ENCODE measurements around the gene TMEM198. TPM values are rescaled to one million over a fixed set of nuclear protein-coding genes. Genes with fewer than 3 reads are reported as not detected.

Gene TMEM198
- total RNA-seq, 2 experiments from 2014 or later, result 0.95 to 1.0 TPM

GRCh38 chr2:219566640-219567039 lies 22.8 kb downstream of the TMEM198 start:
- no peak for DNase-seq
- H3K4me3 Mint-ChIP-seq, result no peak overlapping the region
- peaks cover 16% of the 10 kb centered on the region for H3K27me3 Mint-ChIP-seq
- CTCF ChIA-PET, result no interaction called here
- no peaks in the 10 kb centered on the region for H3K36me3 Mint-ChIP-seq (ENCODE audit: low read depth)
- H3K4me1 Mint-ChIP-seq, result no peaks in the 10 kb centered on the region
- no peaks in the 10 kb centered on the region for H3K9me3 Mint-ChIP-seq
- POLR2A ChIA-PET, result no interaction called here
- no peak overlapping the region for H3K27ac Mint-ChIP-seq

GRCh38 chr2:219567131-219567530 lies 23.3 kb downstream of the TMEM198 start:
- peaks cover 20% of the 10 kb centered on the region for H3K27me3 Mint-ChIP-seq
- ChIA-PET POLR2A (no interaction called here), CTCF (no interaction called here)
- H3K4me3 Mint-ChIP-seq, result no peak overlapping the region
- no peaks in the 10 kb centered on the region for H3K4me1 Mint-ChIP-seq
- no peak overlapping the region for H3K27ac Mint-ChIP-seq
- no peak for DNase-seq
- H3K9me3 Mint-ChIP-seq, result no peaks in the 10 kb centered on the region
- H3K36me3 Mint-ChIP-seq (ENCODE audit: low read depth), result no peaks in the 10 kb centered on the region

GRCh38 chr2:219567791-219568361 lies 24.0 kb downstream of the TMEM198 start:
- no peak overlapping the region for H3K4me3 Mint-ChIP-seq
- H3K9me3 Mint-ChIP-seq, result no peaks in the 10 kb centered on the region
- peaks cover 25% of the 10 kb centered on the region for H3K27me3 Mint-ChIP-seq
- no peak overlapping the region for H3K27ac Mint-ChIP-seq
- no peaks in the 10 kb centered on the region for H3K4me1 Mint-ChIP-seq
- no peak for DNase-seq
- ChIA-PET CTCF (no interaction called here), POLR2A (no interaction called here)
- no peaks in the 10 kb centered on the region for H3K36me3 Mint-ChIP-seq (ENCODE audit: low read depth)

GRCh38 chr2:219569041-219569440 lies 25.2 kb downstream of the TMEM198 start:
- H3K36me3 Mint-ChIP-seq (ENCODE audit: low read depth), result no peaks in the 10 kb centered on the region
- H3K9me3 Mint-ChIP-seq, result no peaks in the 10 kb centered on the region
- no peaks in the 10 kb centered on the region for H3K4me1 Mint-ChIP-seq
- no peak for DNase-seq
- peaks cover 33% of the 10 kb centered on the region for H3K27me3 Mint-ChIP-seq
- ChIA-PET POLR2A (no interaction called here), CTCF (interaction anchor here (0.6 to 1.5 kb wide), 2 partner anchors 8 to 81 kb away, joined by 3 read pairs; no protein-coding TSS in a partner anchor)
- no peak overlapping the region for H3K27ac Mint-ChIP-seq
- no peak overlapping the region for H3K4me3 Mint-ChIP-seq

- POLR2A ChIA-PET, result no interaction called here
- H3K27ac Mint-ChIP-seq, result no peak overlapping the region
- no peak for DNase-seq
- peaks cover 33% of the 10 kb centered on the region for H3K27me3 Mint-ChIP-seq
- no peak overlapping the region for H3K4me3 Mint-ChIP-seq
- no peaks in the 10 kb centered on the region for H3K36me3 Mint-ChIP-seq (ENCODE audit: low read depth)
- CTCF ChIA-PET, result interaction anchor here (1.5 kb wide), 1 partner anchor 9 kb away, joined by 3 read pairs; no protein-coding TSS in a partner anchor
- H3K4me1 Mint-ChIP-seq, result no peaks in the 10 kb centered on the region
- H3K9me3 Mint-ChIP-seq, result no peaks in the 10 kb centered on the region
These were observed 25.8 kb downstream of the TMEM198 start for GRCh38 chr2:219569635-219570034.

GRCh38 chr2:219570194-219570923 lies 26.5 kb downstream of the TMEM198 start:
- Mint-ChIP-seq H3K27ac (no peak overlapping the region), H3K27me3 (peaks cover 35% of the 10 kb centered on the region), H3K36me3 (ENCODE audit: low read depth) (no peaks in the 10 kb centered on the region), H3K9me3 (no peaks in the 10 kb centered on the region), H3K4me1 (no peaks in the 10 kb centered on the region), H3K4me3 (no peak overlapping the region)
- DNase-seq, result no peak
- ChIA-PET POLR2A (interaction anchor here (1.2 kb wide), 1 partner anchor 27 kb away, joined by 3 read pairs; the partner anchor contains the start of gene STK11IP), CTCF (interaction anchor here (1.2 kb wide), 1 partner anchor 10 kb away, joined by 6 read pairs; no protein-coding TSS in a partner anchor)

GRCh38 chr2:219570924-219571310 lies 27.1 kb downstream of the TMEM198 start:
- H3K36me3 Mint-ChIP-seq (ENCODE audit: low read depth), result no peaks in the 10 kb centered on the region
- POLR2A ChIA-PET, result interaction anchor here (1.2 kb wide), 1 partner anchor 27 kb away, joined by 3 read pairs; the partner anchor contains the start of gene STK11IP
- peaks cover 39% of the 10 kb centered on the region for H3K27me3 Mint-ChIP-seq
- DNase-seq, result no peak
- H3K27ac Mint-ChIP-seq, result no peak overlapping the region
- CTCF ChIA-PET, result interaction anchor here (1.2 kb wide), 1 partner anchor 11 kb away, joined by 6 read pairs; no protein-coding TSS in a partner anchor
- H3K4me1 Mint-ChIP-seq, result no peaks in the 10 kb centered on the region
- no peak overlapping the region for H3K4me3 Mint-ChIP-seq
- no peaks in the 10 kb centered on the region for H3K9me3 Mint-ChIP-seq

- H3K27ac Mint-ChIP-seq, result no peak within 1 kb of the TSS
- DNase-seq, result no peak
- ChIA-PET POLR2A (interaction anchor here (1.2 kb wide), 1 partner anchor 26 kb away, joined by 3 read pairs; the partner anchor contains the start of gene STK11IP), CTCF (interaction anchor here (1.1 to 1.2 kb wide), 2 partner anchors 12 to 167 kb away, joined by 3 to 6 read pairs; no protein-coding TSS in a partner anchor)
- H3K27me3 Mint-ChIP-seq, result peaks cover 39% of the 10 kb centered on the region
- H3K4me3 Mint-ChIP-seq, result no peak within 1 kb of the TSS
- no peaks in the 10 kb centered on the region for H3K9me3 Mint-ChIP-seq
- H3K4me1 Mint-ChIP-seq, result no peaks in the 10 kb centered on the region
- no peaks in the 10 kb centered on the region for H3K36me3 Mint-ChIP-seq (ENCODE audit: low read depth)
These were observed 27.7 kb downstream of the TMEM198 start, which contains the start of gene OBSL1 for GRCh38 chr2:219571311-219572236. TSS of gene OBSL1 (minus strand) at chr2:219571539. CDS start at chr2:219571232, 307 bp downstream.

- no peaks in the 10 kb centered on the region for H3K9me3 Mint-ChIP-seq
- no peaks in the 10 kb centered on the region for H3K36me3 Mint-ChIP-seq (ENCODE audit: low read depth)
- peaks cover 42% of the 10 kb centered on the region for H3K27me3 Mint-ChIP-seq
- no peak within 1 kb of the TSS for H3K4me3 Mint-ChIP-seq
- H3K4me1 Mint-ChIP-seq, result no peaks in the 10 kb centered on the region
- POLR2A ChIA-PET, result no interaction called here
- CTCF ChIA-PET, result interaction anchor here (1.1 kb wide), 1 partner anchor 168 kb away, joined by 3 read pairs; no protein-coding TSS in a partner anchor
- H3K27ac Mint-ChIP-seq, result no peak within 1 kb of the TSS
- DNase-seq, result no peak
These were observed 28.6 kb downstream of the TMEM198 start, which contains the start of gene INHA for GRCh38 chr2:219572237-219573001. TSS of gene INHA (plus strand) at chr2:219572310. CDS start at chr2:219572375, 65 bp downstream.

GRCh38 chr2:219573166-219573565 lies 29.3 kb downstream of the TMEM198 start:
- POLR2A ChIA-PET, result no interaction called here
- no peaks in the 10 kb centered on the region for H3K36me3 Mint-ChIP-seq (ENCODE audit: low read depth)
- no peak overlapping the region for H3K27ac Mint-ChIP-seq
- no peak overlapping the region for H3K4me3 Mint-ChIP-seq
- CTCF ChIA-PET, result no interaction called here
- no peaks in the 10 kb centered on the region for H3K9me3 Mint-ChIP-seq
- H3K4me1 Mint-ChIP-seq, result no peaks in the 10 kb centered on the region
- no peak for DNase-seq
- peaks cover 40% of the 10 kb centered on the region for H3K27me3 Mint-ChIP-seq

- Mint-ChIP-seq H3K27me3 (peaks cover 37% of the 10 kb centered on the region), H3K4me3 (no peak overlapping the region), H3K36me3 (ENCODE audit: low read depth) (no peaks in the 10 kb centered on the region), H3K4me1 (no peaks in the 10 kb centered on the region), H3K27ac (no peak overlapping the region), H3K9me3 (no peaks in the 10 kb centered on the region)
- DNase-seq, result no peak
- ChIA-PET POLR2A (no interaction called here), CTCF (no interaction called here)
These were observed 30.9 kb downstream of the TMEM198 start for GRCh38 chr2:219574484-219575311.

Measured in activated CD4-positive, alpha-beta memory T cell treated with anti-CD3 and anti-CD28 coated beads, Interleukin-2, amount 10 ng/mL, durations not matched to agents 7 days and 5 days (primary cell).